ENCODE data around the gene PTH2R.

DNA sequence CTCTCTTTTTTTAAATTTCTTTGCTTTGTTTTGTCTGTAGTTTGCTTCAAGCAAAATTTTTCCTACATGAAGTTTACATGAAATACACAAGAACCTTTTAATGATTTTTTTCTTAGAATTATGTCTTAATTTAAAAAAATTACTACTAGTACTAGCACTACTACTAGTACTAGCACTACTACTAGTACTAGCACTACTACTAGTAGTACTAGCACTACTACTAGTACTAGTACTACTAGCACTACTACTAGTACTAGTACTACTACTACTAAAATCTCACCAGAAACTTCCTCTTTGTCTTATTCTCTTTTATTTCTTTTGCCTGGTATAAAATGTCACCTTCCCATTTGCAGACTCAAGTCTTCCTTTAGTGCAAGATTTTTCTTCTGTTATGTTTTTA is 71.1 kb downstream of the PTH2R start:
- TF ChIP-seq GABPA (IDR thresholded peaks at IDR 0.05; ENCODE audit: low read depth) (no peak), CTCF (IDR thresholded peaks at IDR 0.05; ENCODE audit: insufficient read depth, low read length) (no peak), POLR2AphosphoS5 (IDR thresholded peaks at IDR 0.05; ENCODE audit: low read depth) (no peak), REST (IDR thresholded peaks at IDR 0.05; ENCODE audit: insufficient replicate concordance, low read depth) (no peak), SPI1 (IDR thresholded peaks at IDR 0.05; ENCODE audit: borderline replicate concordance, low read depth) (no peak)
